HCT116 (cell line): ENCODE data around the gene CDHR1. TPM values are rescaled to one million over a fixed set of nuclear protein-coding genes. Genes with fewer than 3 reads are reported as not detected.
A peak's percentile ranks its signal among the peaks of the same experiment; 100 is the strongest.

Source experiments
- ATAC-seq: fragments of 200-7000 bp; cut with Tn5 transposase; 2 replicates; pipeline ENCODE4 v1.9.1; 2020; ENCODE audit warnings: mild to moderate bottlenecking, moderate library complexity
- BruUV-seq: library from RNA; stranded (reverse); fragments of 400-500 nt; replicated peaks from 2 replicates; lab custom pipeline; 2021; lab: Mats Ljungman, UMichigan
- CTCF ChIA-PET: fragments of 300-600 bp; sonication (Branson Sonifier 250); formaldehyde crosslinking; loops from one replicate; lab custom pipeline; 2021; ENCODE audit warnings: antibody characterized with exemption; lab: Charles Lee
- POLR2A ChIA-PET: fragments of 300-600, 350-600 bp; sonication (Branson Sonifier 250); formaldehyde crosslinking; loops from one replicate; lab custom pipeline; 2021; ENCODE audit warnings: antibody characterized with exemption; lab: Charles Lee
- RAD21 ChIA-PET, 2 experiments: fragments of 300-600 bp; sonication (Branson Sonifier 250); formaldehyde crosslinking; loops; one replicate each; lab custom pipeline; 2023; ENCODE audit warnings: low total read pairs in 2 of 2; ENCODE audit not compliant: uncharacterized antibody in 2 of 2, unreplicated experiment in 2 of 2, low non-redundant PET in 1 of 2; lab: Charles Lee
- DNase-seq: peaks from one replicate; pipeline ENCODE4 v3.0.0-alpha.2; 2010; ENCODE audit warnings: low read depth, low spot score
- H2AFZ ChIP-seq: fragments of 200-600 bp; shearing (Covaris generic), sonication (generic); 2 replicates; pipeline ENCODE4 v1.6.1; 2017; ENCODE audit warnings: low read depth, mixed run types, mixed read lengths, antibody characterized with exemption, low read length; ENCODE audit not compliant: poor library complexity, severe bottlenecking
- H3K27ac ChIP-seq: 2 replicates; pipeline ENCODE4 v1.5.1; 2012; ENCODE audit warnings: low read depth, low read length
- H3K27me3 ChIP-seq: fragments of 200-600 bp; sonication (generic); 2 replicates; pipeline ENCODE4 v1.6.1; 2016; ENCODE audit warnings: mixed run types, low read length, mixed read lengths; ENCODE audit not compliant: insufficient read depth
- H3K36me3 ChIP-seq, 2 experiments: fragments of 200-500 bp in 1 of 2; fragments of 200-600 bp in 1 of 2; sonication (Bioruptor generic) in 1 of 2; sonication (generic) in 1 of 2; 2 replicates each; pipeline versions ENCODE4 v1.5.1 to v1.6.1; 2014 to 2016; ENCODE audit warnings: low read length in 2 of 2, inconsistent platforms in 1 of 2, mixed read lengths in 1 of 2, mixed run types in 1 of 2; ENCODE audit not compliant: insufficient read depth in 2 of 2, control insufficient read depth in 1 of 2
- H3K4me1 ChIP-seq, 2 experiments: fragments of 200-600 bp in 1 of 2; sonication (generic) in 1 of 2; 2 replicates each; pipeline versions ENCODE4 v1.5.1 to v1.6.1; 2012 to 2017; ENCODE audit warnings: low read length in 2 of 2, inconsistent platforms in 1 of 2, mild to moderate bottlenecking in 1 of 2, mixed read lengths in 1 of 2, mixed run types in 1 of 2, moderate library complexity in 1 of 2; ENCODE audit not compliant: insufficient read depth in 2 of 2, control insufficient read depth in 1 of 2
- H3K4me2 ChIP-seq: fragments of 200-600 bp; sonication (generic); 2 replicates; pipeline ENCODE4 v1.6.1; 2017; ENCODE audit warnings: mixed run types, low read length, mixed read lengths
- H3K4me3 ChIP-seq, 2 experiments: fragments of 200-600 bp in 1 of 2; sonication (generic) in 1 of 2; replicated peaks in 1 of 2; 2 replicates each; pipeline ENCODE4 v1.5.1; 2011 to 2016; ENCODE audit warnings: low read length in 2 of 2, control low read depth in 1 of 2, low read depth in 1 of 2, mild to moderate bottlenecking in 1 of 2, mixed read lengths in 1 of 2, mixed run types in 1 of 2
- H3K79me2 ChIP-seq: fragments of 200-600 bp; sonication (generic); 2 replicates; pipeline ENCODE4 v1.6.1; 2017; ENCODE audit warnings: mild to moderate bottlenecking, mixed run types, low read length, moderate library complexity, mixed read lengths; ENCODE audit not compliant: insufficient read depth
- H3K9ac ChIP-seq: fragments of 200-600 bp; sonication (generic); 2 replicates; pipeline ENCODE4 v1.6.1; 2016; ENCODE audit warnings: low read length, mixed read lengths
- H3K9me2 ChIP-seq: fragments of 200-600 bp; sonication (generic), shearing (Covaris generic); 2 replicates; pipeline ENCODE4 v1.6.1; 2017; ENCODE audit warnings: mixed run types, mild to moderate bottlenecking, moderate library complexity; ENCODE audit not compliant: insufficient read depth
- H3K9me3 ChIP-seq, 2 experiments: fragments of 200-500 bp in 1 of 2; fragments of 200-600 bp in 1 of 2; sonication (Bioruptor generic) in 1 of 2; sonication (generic) in 1 of 2; 2 replicates each; pipeline ENCODE4 v1.6.1; 2014 to 2017; ENCODE audit warnings: low read length in 2 of 2, mixed read lengths in 2 of 2, inconsistent platforms in 1 of 2, low read depth in 1 of 2, mild to moderate bottlenecking in 1 of 2, mixed run types in 1 of 2, moderate library complexity in 1 of 2; ENCODE audit not compliant: control insufficient read depth in 1 of 2, insufficient read depth in 1 of 2
- H4K20me1 ChIP-seq: fragments of 200-600 bp; sonication (generic), shearing (Covaris generic); 2 replicates; pipeline ENCODE4 v1.6.1; 2017; ENCODE audit warnings: mixed run types, mild to moderate bottlenecking, moderate library complexity; ENCODE audit not compliant: insufficient read depth
- CEBPB ChIP-seq: IDR thresholded peaks from 2 replicates; pipeline ENCODE4 v1.6.1; 2012; ENCODE audit warnings: low read depth
- EGR1 ChIP-seq: IDR thresholded peaks from 2 replicates; pipeline ENCODE4 v1.6.1; 2012; ENCODE audit warnings: low read depth
- ELF1 ChIP-seq: IDR thresholded peaks from 2 replicates; pipeline ENCODE4 v1.6.1; 2012; ENCODE audit warnings: low read depth, borderline replicate concordance
- FOSL1 ChIP-seq: IDR thresholded peaks from 2 replicates; pipeline ENCODE4 v1.6.1; 2012; ENCODE audit warnings: low read depth
- RAD21 ChIP-seq: IDR thresholded peaks from 2 replicates; pipeline ENCODE4 v1.6.1; 2012; ENCODE audit warnings: low read depth, mild to moderate bottlenecking
- TCF7L2 ChIP-seq: IDR thresholded peaks from 2 replicates; pipeline ENCODE4 v1.7.0; 2011; ENCODE audit warnings: borderline replicate concordance, inconsistent platforms; ENCODE audit not compliant: insufficient read depth, insufficient read length; ENCODE audit errors: extremely low read depth
- ZFX ChIP-seq: fragments of 450-650 bp; IDR thresholded peaks from 2 replicates; pipeline ENCODE4 v1.6.1; 2017
- ZNF274 ChIP-seq: fragments of 200-500 bp; sonication (Bioruptor generic); IDR thresholded peaks from 2 replicates; pipeline ENCODE4 v1.6.1; 2014; ENCODE audit warnings: mild to moderate bottlenecking, low read depth, low read length, inconsistent platforms
- intact Hi-C: fragments of 100-400 bp; cut with micrococcal nuclease; formaldehyde crosslinking; loops from 2 replicates; pipeline ENCODE4 v1.10.0; 2022
- total RNA-seq: library from RNA; stranded (reverse); gene quantifications from one replicate; pipeline ENCODE4 v1.2.1, GENCODE V29; 2021; ENCODE audit not compliant: unreplicated experiment
- TF ChIP-seq, protein P1 (sequence below), 3 experiments: fragments of 200-600 bp in 1 of 3; sonication (generic) in 1 of 3; IDR thresholded peaks in 2 of 3; conservative IDR thresholded peaks in 1 of 3; 2 replicates each; pipeline ENCODE4 v1.5.1; 2012 to 2017; ENCODE audit warnings: low read depth in 2 of 3, low read length in 2 of 3, antibody characterized with exemption in 1 of 3, borderline replicate concordance in 1 of 3, control low read depth in 1 of 3, mild to moderate bottlenecking in 1 of 3, mixed read lengths in 1 of 3, mixed run types in 1 of 3, moderate library complexity in 1 of 3; ENCODE audit not compliant: insufficient read depth in 1 of 3
- TF ChIP-seq, protein P2 (sequence below): IDR thresholded peaks from 2 replicates; pipeline ENCODE4 v1.6.1; 2011; ENCODE audit warnings: mild to moderate bottlenecking, low read length, moderate library complexity; ENCODE audit not compliant: insufficient replicate concordance; ENCODE audit errors: extremely low read depth

The CDHR1 gene
- total RNA-seq, 1 experiment from 2014 or later: not detected

GRCh38 chr10:84195044-84195830 lies 900 bp downstream of the CDHR1 start:
- intact Hi-C loops: no loop called here
- Histone ChIP-seq H3K79me2 (no peaks in the 10 kb centered on the region), H3K4me3 (no peak overlapping the region), H2AFZ (no peak overlapping the region), H3K9me3 (no peaks in the 10 kb centered on the region), H3K4me1 (no peaks in the 10 kb centered on the region), H3K27ac (no peak overlapping the region), H3K36me3 (no peaks in the 10 kb centered on the region), H4K20me1 (no peaks in the 10 kb centered on the region), H3K4me2 (no peak overlapping the region), H3K9ac (no peak overlapping the region)
- DNase-seq: no peak
- ChIA-PET POLR2A (no interaction called here), CTCF (no interaction called here), RAD21 (no interaction called here)
- no peak for ATAC-seq
- no TSS peak for BruUV-seq
- TF ChIP-seq ZFX (no peak), EGR1 (no peak), RAD21 (no peak), FOSL1 (no peak), ZNF274 (no peak), ELF1 (no peak)
- TF ChIP-seq, protein P1, sequence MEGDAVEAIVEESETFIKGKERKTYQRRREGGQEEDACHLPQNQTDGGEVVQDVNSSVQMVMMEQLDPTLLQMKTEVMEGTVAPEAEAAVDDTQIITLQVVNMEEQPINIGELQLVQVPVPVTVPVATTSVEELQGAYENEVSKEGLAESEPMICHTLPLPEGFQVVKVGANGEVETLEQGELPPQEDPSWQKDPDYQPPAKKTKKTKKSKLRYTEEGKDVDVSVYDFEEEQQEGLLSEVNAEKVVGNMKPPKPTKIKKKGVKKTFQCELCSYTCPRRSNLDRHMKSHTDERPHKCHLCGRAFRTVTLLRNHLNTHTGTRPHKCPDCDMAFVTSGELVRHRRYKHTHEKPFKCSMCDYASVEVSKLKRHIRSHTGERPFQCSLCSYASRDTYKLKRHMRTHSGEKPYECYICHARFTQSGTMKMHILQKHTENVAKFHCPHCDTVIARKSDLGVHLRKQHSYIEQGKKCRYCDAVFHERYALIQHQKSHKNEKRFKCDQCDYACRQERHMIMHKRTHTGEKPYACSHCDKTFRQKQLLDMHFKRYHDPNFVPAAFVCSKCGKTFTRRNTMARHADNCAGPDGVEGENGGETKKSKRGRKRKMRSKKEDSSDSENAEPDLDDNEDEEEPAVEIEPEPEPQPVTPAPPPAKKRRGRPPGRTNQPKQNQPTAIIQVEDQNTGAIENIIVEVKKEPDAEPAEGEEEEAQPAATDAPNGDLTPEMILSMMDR (IDR thresholded peaks at IDR 0.05 in 2 of 3, conservative IDR thresholded peaks at IDR 0.05 in 1 of 3; ENCODE audit: borderline replicate concordance in 1 of 3, insufficient read depth in 1 of 3, low read depth in 2 of 3, low read length in 2 of 3): no peak
- TF ChIP-seq, all 23 proteins: peak for 0
- Histone ChIP-seq H3K9me2 (no peaks in the 10 kb centered on the region), H3K27me3 (peaks cover 19% of the 10 kb centered on the region)

GRCh38 chr10:84196083-84196482 lies 1.7 kb downstream of the CDHR1 start:
- H3K4me3 ChIP-seq: no peak overlapping the region
- H3K9me3 ChIP-seq: no peaks in the 10 kb centered on the region
- H3K9me2 ChIP-seq: no peaks in the 10 kb centered on the region
- no peak overlapping the region for H3K4me2 ChIP-seq
- ATAC-seq (peak; percentile 28), DNase-seq (no peak)
- H3K27me3 ChIP-seq: peaks cover 19% of the 10 kb centered on the region
- no TSS peak for BruUV-seq
- H3K27ac ChIP-seq: no peak overlapping the region
- H3K9ac ChIP-seq: no peak overlapping the region
- intact Hi-C loops: no loop called here
- H4K20me1 ChIP-seq: no peaks in the 10 kb centered on the region
- H3K79me2 ChIP-seq: no peaks in the 10 kb centered on the region
- TF ChIP-seq CEBPB: no peak
- TF ChIP-seq, protein P2, sequence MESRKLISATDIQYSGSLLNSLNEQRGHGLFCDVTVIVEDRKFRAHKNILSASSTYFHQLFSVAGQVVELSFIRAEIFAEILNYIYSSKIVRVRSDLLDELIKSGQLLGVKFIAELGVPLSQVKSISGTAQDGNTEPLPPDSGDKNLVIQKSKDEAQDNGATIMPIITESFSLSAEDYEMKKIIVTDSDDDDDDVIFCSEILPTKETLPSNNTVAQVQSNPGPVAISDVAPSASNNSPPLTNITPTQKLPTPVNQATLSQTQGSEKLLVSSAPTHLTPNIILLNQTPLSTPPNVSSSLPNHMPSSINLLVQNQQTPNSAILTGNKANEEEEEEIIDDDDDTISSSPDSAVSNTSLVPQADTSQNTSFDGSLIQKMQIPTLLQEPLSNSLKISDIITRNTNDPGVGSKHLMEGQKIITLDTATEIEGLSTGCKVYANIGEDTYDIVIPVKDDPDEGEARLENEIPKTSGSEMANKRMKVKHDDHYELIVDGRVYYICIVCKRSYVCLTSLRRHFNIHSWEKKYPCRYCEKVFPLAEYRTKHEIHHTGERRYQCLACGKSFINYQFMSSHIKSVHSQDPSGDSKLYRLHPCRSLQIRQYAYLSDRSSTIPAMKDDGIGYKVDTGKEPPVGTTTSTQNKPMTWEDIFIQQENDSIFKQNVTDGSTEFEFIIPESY: no peak
- TF ChIP-seq TCF7L2: no peak
- ChIA-PET RAD21 (no interaction called here), POLR2A (no interaction called here), CTCF (no interaction called here)
- no peaks in the 10 kb centered on the region for H3K36me3 ChIP-seq
- no peaks in the 10 kb centered on the region for H3K4me1 ChIP-seq
- no peak overlapping the region for H2AFZ ChIP-seq
